Measurements from ENCODE around the gene ZNF541.
A peak's percentile ranks its signal among the peaks of the same experiment; 100 is the strongest.
"Not testable (repeated sequence)": the region's sequence is repeated elsewhere in the genome, so short reads cannot be mapped to it uniquely, and the experiment has no call there.

The ZNF541 gene

DNA sequence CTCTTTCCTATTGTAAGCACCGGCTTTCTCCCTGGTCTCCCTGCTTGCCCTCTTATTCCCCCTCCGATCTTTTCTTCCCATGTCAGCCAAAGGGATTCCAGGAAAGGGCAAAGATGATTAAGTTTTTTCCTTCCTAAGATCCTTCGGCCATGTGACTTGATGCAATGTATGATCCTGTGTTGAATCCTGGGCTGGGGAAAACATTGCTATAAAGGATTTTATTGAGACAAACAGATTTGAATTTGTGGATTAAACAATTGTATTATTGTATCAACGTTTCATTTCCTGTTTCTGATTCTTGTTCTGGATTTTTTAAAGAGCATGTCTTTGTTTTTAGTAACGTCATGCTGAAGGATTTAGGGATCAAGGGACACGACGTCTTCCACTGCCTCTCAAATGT lies 16.9 kb upstream of the ZNF541 start:
- Histone ChIP-seq H3K36me3 (ENCODE audit: insufficient read depth, low read length) (no peaks in the 10 kb centered on the region), H3K9me3 (ENCODE audit: low read depth, low read length) (no peaks in the 10 kb centered on the region), H3K9ac (ENCODE audit: insufficient read length) (no peak overlapping the region), H3K27ac (no peak overlapping the region), H3K4me3 (no peak overlapping the region)
- DNase-seq (ENCODE audit: low read depth, low spot score) = no peak
- TF ChIP-seq EZH2 (IDR thresholded peaks at IDR 0.05) (no peak), POLR2AphosphoS5 (IDR thresholded peaks at IDR 0.05; ENCODE audit: borderline replicate concordance, low read depth, low read length) (no peak), FOXP2 (optimal IDR thresholded peaks at IDR 0.05; ENCODE audit: control extremely low read depth, extremely low read length, insufficient read depth) (no peak)

DNA sequence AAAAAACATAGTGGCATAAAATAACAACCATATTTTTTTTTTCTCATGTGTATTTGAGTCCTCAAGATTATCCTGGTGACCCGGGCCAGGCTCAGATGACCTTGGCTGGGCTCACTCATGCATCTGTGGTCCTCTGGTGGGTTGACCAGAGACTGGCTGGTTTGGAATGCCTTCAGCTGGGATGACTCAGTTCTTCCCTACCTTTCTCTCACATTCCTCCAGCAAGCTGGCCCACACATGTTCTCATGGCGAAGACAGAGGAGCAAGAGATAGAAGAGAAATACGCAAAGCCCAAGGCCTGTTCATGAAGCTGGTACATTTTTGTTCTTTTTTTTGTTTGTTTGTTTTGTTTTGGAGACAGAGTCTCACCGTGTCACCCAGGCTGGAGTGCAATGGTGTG lies 14.3 kb upstream of the ZNF541 start:
- Histone ChIP-seq H3K27ac (no peak overlapping the region), H3K4me3 (no peak overlapping the region), H3K9me3 (ENCODE audit: low read depth, low read length) (no peaks in the 10 kb centered on the region), H3K36me3 (ENCODE audit: insufficient read depth, low read length) (no peaks in the 10 kb centered on the region), H3K9ac (ENCODE audit: insufficient read length) (no peak overlapping the region)
- TF ChIP-seq POLR2AphosphoS5 (IDR thresholded peaks at IDR 0.05; ENCODE audit: borderline replicate concordance, low read depth, low read length) (no peak), FOXP2 (optimal IDR thresholded peaks at IDR 0.05; ENCODE audit: control extremely low read depth, extremely low read length, insufficient read depth) (no peak), EZH2 (IDR thresholded peaks at IDR 0.05) (no peak)
- DNase-seq (ENCODE audit: low read depth, low spot score) = no peak

DNA sequence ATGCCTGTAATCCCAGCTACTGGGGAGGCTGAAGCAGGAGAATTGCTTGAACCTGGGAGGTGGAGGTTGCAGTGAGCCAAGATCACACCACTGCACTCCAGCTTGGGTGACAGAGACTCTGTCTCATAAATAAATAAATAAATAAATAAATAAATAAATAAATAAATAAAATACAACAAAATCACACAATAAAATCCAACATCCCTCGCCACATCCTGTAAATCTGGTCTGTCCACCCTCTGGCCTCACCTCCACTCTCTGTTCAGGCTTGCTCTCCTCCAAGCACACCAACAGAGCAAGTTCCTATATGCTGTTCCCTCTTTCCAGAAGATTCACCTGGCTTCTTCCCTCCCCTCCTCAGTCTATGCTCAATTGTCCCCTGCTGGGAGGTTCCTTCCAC lies 10.2 kb upstream of the ZNF541 start:
- H3K36me3 ChIP-seq (ENCODE audit: insufficient read depth, low read length); DNase-seq (ENCODE audit: low read depth, low spot score): not testable (repeated sequence)

DNA sequence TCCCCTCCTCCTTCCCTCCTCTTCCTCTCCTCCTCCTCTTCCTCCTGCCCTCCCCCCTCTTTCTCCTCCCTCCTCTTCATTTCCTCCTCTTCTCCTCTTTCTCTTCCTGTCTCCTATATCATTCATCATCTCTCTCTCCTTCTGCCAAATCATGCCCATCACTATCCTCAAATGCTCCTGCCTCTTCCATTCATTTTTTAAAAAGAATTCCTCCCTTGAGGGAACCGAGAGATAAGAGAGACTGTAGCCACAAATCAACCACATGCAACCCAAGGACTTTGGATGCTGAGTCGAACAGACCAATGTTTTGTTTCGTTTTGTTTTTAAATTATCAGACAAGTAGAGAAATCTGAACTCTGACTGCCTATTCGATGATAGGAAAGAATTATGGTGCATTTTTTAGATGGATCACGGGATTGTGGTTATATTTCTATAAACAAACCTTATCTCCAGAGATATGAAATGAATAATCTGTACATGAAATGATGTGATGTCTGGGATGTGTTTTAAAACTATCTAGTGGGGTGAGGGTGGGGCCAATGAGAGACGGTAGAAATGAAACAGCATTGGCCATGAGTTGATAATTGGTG lies 9.5 kb upstream of the ZNF541 start:
- Histone ChIP-seq H3K36me3 (ENCODE audit: insufficient read depth, low read length) (no peaks in the 10 kb centered on the region), H3K9ac (ENCODE audit: insufficient read length) (no peak overlapping the region), H3K9me3 (ENCODE audit: low read depth, low read length) (no peaks in the 10 kb centered on the region), H3K27ac (no peak overlapping the region), H3K4me3 (peak overlapping the region; percentile 1; the same call in 1 of the 2 replicates)
- DNase-seq (ENCODE audit: low read depth, low spot score) = no peak
- TF ChIP-seq EZH2 (IDR thresholded peaks at IDR 0.05) (no peak), POLR2AphosphoS5 (IDR thresholded peaks at IDR 0.05; ENCODE audit: borderline replicate concordance, low read depth, low read length) (no peak), FOXP2 (optimal IDR thresholded peaks at IDR 0.05; ENCODE audit: control extremely low read depth, extremely low read length, insufficient read depth) (no peak)

More for the DNA sequence above, 10.2 kb upstream of the ZNF541 start:
- H3K4me3 ChIP-seq; H3K27ac ChIP-seq; H3K9me3 ChIP-seq (ENCODE audit: low read depth, low read length); H3K9ac ChIP-seq (ENCODE audit: insufficient read length): not testable (repeated sequence)

DNA sequence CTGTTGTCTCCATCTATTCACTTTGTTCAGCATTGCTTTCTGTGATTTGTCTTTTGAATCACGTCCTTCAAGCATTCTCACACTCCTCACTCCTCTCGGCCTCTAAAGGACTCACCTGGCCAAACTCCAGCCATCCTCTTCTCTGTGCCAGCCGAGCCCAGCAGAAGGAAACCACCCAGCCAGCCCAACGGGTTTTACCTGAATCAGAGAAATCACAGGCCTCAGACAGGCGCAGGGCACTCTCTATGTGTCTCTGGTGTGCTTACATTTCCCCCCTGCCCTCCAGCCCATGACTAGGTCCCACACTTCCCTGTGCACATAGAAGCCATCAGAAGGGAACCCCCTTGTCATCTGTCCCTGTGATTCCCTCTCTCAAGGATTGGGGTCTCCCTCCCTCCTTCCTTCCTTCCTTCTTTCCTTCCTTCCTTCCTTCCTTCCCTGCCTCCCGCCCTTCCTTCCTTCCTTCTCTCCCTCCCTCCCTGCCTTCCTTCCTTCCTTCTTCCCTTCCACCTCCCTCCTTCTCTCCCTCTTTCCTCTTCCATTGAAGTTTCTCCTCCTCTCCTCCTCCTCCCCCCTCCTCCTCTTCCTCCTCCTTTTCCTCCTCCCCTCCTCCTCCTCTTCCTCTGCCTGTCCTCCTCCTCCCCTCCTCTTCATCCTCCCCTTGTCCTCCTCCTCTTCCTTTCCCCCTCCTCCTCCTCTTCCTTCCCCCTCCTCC lies 8.8 kb upstream of the ZNF541 start:
- Histone ChIP-seq H3K4me3 (no peak overlapping the region), H3K27ac (no peak overlapping the region), H3K36me3 (ENCODE audit: insufficient read depth, low read length) (no peaks in the 10 kb centered on the region), H3K9ac (ENCODE audit: insufficient read length) (no peak overlapping the region), H3K9me3 (ENCODE audit: low read depth, low read length) (no peaks in the 10 kb centered on the region)
- no peak for DNase-seq (ENCODE audit: low read depth, low spot score)
- TF ChIP-seq FOXP2 (optimal IDR thresholded peaks at IDR 0.05; ENCODE audit: control extremely low read depth, extremely low read length, insufficient read depth) (no peak), EZH2 (IDR thresholded peaks at IDR 0.05) (no peak)

DNA sequence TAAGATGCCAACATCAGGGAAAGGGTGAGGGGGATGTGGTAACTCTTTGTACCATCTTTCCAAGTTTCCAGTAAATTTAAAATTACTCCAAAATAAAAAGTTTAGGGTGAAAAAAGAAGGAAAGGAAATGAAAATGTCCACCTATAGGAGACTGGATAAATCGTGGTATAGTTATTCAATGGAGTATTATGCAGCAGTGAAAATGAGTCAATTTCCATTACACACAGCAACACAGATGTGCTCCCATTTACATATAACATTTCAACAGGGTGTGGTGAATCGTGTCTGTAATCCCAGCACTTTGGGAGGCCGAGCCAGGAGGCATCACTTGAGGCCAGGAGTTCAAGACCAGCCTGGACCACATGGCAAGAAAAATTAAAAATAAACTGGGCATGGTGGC lies 7.4 kb upstream of the ZNF541 start:
- Histone ChIP-seq H3K36me3 (ENCODE audit: insufficient read depth, low read length) (no peaks in the 10 kb centered on the region), H3K4me3 (no peak overlapping the region), H3K9me3 (ENCODE audit: low read depth, low read length) (no peaks in the 10 kb centered on the region), H3K27ac (no peak overlapping the region), H3K9ac (ENCODE audit: insufficient read length) (no peak overlapping the region)
- no peak for DNase-seq (ENCODE audit: low read depth, low spot score)
- TF ChIP-seq EZH2 (IDR thresholded peaks at IDR 0.05) (no peak), FOXP2 (optimal IDR thresholded peaks at IDR 0.05; ENCODE audit: control extremely low read depth, extremely low read length, insufficient read depth) (no peak), POLR2AphosphoS5 (IDR thresholded peaks at IDR 0.05; ENCODE audit: borderline replicate concordance, low read depth, low read length) (no peak)

DNA sequence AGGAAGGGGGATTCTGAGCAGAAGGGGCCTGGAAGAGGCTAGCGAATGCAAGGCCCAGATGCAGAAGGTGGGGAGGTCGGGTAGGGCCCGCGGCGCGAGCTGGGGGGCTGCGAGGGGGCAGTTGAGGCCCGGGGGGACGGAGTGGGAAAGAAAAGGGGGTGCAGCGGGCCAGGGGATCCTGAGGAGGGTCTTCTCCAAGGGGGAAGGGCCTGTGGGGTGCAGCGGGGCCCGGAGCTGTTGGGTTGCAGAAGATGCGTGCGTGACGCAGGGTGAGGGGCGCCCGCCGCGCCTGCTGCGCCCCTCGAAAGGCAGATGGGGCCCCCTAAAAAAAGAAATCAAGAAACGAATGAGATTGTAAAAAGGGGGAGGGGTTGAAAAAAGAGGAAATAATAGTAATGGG lies 313 bp downstream of the ZNF541 start:
- H3K9me3 ChIP-seq (ENCODE audit: low read depth, low read length) = no peaks in the 10 kb centered on the region

DNA sequence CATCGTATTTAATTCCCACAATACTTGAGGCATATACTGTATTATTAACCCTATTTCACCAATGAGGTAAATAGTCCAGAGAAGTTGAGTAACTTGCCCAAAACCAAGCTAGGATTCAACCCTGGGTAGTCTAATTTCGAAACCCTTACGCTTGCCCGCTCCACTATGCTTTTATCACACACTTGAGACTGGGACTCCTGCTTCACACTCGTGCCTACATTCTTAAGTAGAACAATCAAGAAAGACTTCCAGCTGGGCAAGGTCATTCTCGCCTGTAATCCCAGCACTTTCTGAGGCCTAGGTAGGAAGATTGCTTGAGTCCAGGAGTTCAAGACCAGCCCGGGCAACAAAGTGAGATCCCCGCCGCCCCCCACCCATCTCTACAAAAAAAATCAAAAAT lies 3.6 kb downstream of the ZNF541 start:
- Histone ChIP-seq H3K4me3 (no peak overlapping the region), H3K9me3 (ENCODE audit: low read depth, low read length) (no peaks in the 10 kb centered on the region), H3K27ac (no peak overlapping the region), H3K36me3 (ENCODE audit: insufficient read depth, low read length) (no peaks in the 10 kb centered on the region), H3K9ac (ENCODE audit: insufficient read length) (no peak overlapping the region)
- DNase-seq (ENCODE audit: low read depth, low spot score) = no peak
- TF ChIP-seq FOXP2 (optimal IDR thresholded peaks at IDR 0.05; ENCODE audit: control extremely low read depth, extremely low read length, insufficient read depth) = no peak
- TF ChIP-seq EZH2 (IDR thresholded peaks at IDR 0.05) = no peak
- no peak for TF ChIP-seq POLR2AphosphoS5 (IDR thresholded peaks at IDR 0.05; ENCODE audit: borderline replicate concordance, low read depth, low read length)

More for the DNA sequence above, 313 bp downstream of the ZNF541 start:
- no peak overlapping the region for H3K27ac ChIP-seq
- TF ChIP-seq FOXP2 (optimal IDR thresholded peaks at IDR 0.05; ENCODE audit: control extremely low read depth, extremely low read length, insufficient read depth) (no peak), POLR2AphosphoS5 (IDR thresholded peaks at IDR 0.05; ENCODE audit: borderline replicate concordance, low read depth, low read length) (no peak), EZH2 (IDR thresholded peaks at IDR 0.05) (no peak)
- H3K36me3 ChIP-seq (ENCODE audit: insufficient read depth, low read length) = no peaks in the 10 kb centered on the region
- H3K4me3 ChIP-seq = no peak overlapping the region
- no peak for DNase-seq (ENCODE audit: low read depth, low spot score)
- H3K9ac ChIP-seq (ENCODE audit: insufficient read length) = no peak overlapping the region

DNA sequence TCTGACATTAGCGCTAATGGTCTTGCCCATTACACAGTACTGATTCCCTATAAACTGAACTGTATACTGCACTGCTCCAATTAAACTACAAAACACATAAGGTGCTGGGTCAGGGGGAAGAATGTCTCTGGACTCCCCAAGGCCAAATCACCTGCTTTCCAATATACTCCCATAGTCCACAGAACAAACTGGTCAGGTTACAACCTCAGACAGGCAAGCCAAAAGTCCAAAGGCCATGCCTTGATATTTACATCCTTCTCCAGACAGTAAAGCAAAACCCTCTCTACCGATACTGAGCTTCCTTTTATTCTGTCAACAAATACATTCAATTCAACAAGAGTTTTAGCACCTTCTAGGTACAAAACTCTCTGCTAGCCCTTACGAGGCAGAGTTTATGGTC lies 8.9 kb downstream of the ZNF541 start:
- TF ChIP-seq EZH2 (IDR thresholded peaks at IDR 0.05) (no peak), POLR2AphosphoS5 (IDR thresholded peaks at IDR 0.05; ENCODE audit: borderline replicate concordance, low read depth, low read length) (no peak), FOXP2 (optimal IDR thresholded peaks at IDR 0.05; ENCODE audit: control extremely low read depth, extremely low read length, insufficient read depth) (no peak)
- Histone ChIP-seq H3K36me3 (ENCODE audit: insufficient read depth, low read length) (no peaks in the 10 kb centered on the region), H3K27ac (no peak overlapping the region), H3K9me3 (ENCODE audit: low read depth, low read length) (no peaks in the 10 kb centered on the region), H3K9ac (ENCODE audit: insufficient read length) (no peak overlapping the region), H3K4me3 (no peak overlapping the region)
- DNase-seq (ENCODE audit: low read depth, low spot score) = no peak

All from SK-N-MC (cell line).